Activated CD8-positive, alpha-beta memory T cell treated with anti-CD3 and anti-CD28 coated beads for 4 hours (primary cell): ENCODE measurements around the gene ERVW-1.

Experiments
- DNase-seq, 2 donors: peaks; one replicate each; pipeline ENCODE4 v3.0.0-alpha.2; 2020; ENCODE audit warnings: low read depth in 2 of 2

Gene ERVW-1

GRCh38 chr7:92425311-92425947 is 52.3 kb downstream of the ERVW-1 start:
- no peak for DNase-seq

DNA sequence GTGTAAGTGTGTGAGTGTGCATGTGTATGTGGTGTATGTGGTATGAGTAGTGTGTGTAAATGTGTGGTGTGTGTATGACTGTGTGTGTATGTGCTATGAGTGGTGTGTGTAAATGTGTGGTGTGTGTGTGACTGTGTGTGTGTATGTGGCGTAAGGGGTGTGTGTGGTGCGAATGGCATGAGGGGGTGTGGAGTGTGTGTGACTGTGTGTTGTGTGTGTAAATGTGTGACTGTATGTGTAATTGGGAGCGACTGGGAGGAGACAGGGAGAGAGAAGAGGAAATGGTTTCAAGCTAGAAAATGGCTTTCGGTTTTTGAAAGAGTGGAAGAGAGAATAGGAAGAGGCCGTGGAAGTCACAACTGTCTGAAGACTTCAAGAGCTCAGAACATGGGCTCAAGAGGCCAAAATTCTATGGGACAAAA is 54.0 kb downstream of the ERVW-1 start:
- DNase-seq, result no peak

DNA sequence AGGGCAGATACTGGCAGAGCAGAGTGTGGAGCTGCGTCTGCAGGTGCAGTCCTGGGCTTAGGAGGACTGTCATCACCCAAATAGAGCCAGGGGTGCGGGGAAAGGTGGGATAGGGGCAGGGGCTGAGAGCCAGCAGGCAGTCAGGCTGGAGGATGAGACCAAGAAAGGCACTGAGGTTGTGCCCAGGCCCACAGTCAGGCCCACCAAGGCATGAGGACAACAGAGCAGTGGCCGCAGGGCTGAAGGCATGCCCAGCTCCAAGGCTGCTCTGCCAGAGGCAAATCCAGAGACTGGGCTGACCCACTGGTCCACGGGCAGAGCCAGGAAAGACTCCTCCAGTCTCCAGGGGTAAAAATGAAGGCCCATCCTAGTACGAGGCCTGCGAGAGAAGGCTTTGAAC is 54.8 kb downstream of the ERVW-1 start:
- DNase-seq, result no peak

GRCh38 chr7:92421676-92422435 is 55.9 kb downstream of the ERVW-1 start:
- DNase-seq, result no peak
